ENCODE measurements around the gene FOXF1.

The FOXF1 gene

GRCh38 chr16:86516623-86517003, 6.3 kb downstream of the FOXF1 start:
- peak; percentile 43 for DNase-seq (ENCODE audit: low read depth, low spot score)

GRCh38 chr16:86517033-86517432, 6.7 kb downstream of the FOXF1 start:
- no peak for DNase-seq (ENCODE audit: low read depth, low spot score)

GRCh38 chr16:86517652-86518258, 7.4 kb downstream of the FOXF1 start:
- peak; percentile 83 for DNase-seq (ENCODE audit: low read depth, low spot score)

GRCh38 chr16:86519007-86519648, 8.8 kb downstream of the FOXF1 start:
- DNase-seq (ENCODE audit: low read depth, low spot score) = no peak

GRCh38 chr16:86519649-86520316, 9.5 kb downstream of the FOXF1 start:
- peak; percentile 74 for DNase-seq (ENCODE audit: low read depth, low spot score)

GRCh38 chr16:86520317-86521210, 10.2 kb downstream of the FOXF1 start:
- DNase-seq (ENCODE audit: low read depth, low spot score) = no peak

GRCh38 chr16:86521236-86522197, 11.2 kb downstream of the FOXF1 start:
- no peak for DNase-seq (ENCODE audit: low read depth, low spot score)

GRCh38 chr16:86522634-86523033, 12.3 kb downstream of the FOXF1 start:
- no peak for DNase-seq (ENCODE audit: low read depth, low spot score)

- no peak for DNase-seq (ENCODE audit: low read depth, low spot score)
Measured at GRCh38 chr16:86523166-86523740, 12.9 kb downstream of the FOXF1 start.

GRCh38 chr16:86524029-86524428, 13.7 kb downstream of the FOXF1 start:
- no peak for DNase-seq (ENCODE audit: low read depth, low spot score)

- DNase-seq (ENCODE audit: low read depth, low spot score) = no peak
Measured at GRCh38 chr16:86525696-86526095, 15.4 kb downstream of the FOXF1 start.

- DNase-seq (ENCODE audit: low read depth, low spot score) = no peak
Measured at GRCh38 chr16:86527366-86527765, 17.0 kb downstream of the FOXF1 start.

- no peak for DNase-seq (ENCODE audit: low read depth, low spot score)
Measured at GRCh38 chr16:86528061-86528929, 18.0 kb downstream of the FOXF1 start.

GRCh38 chr16:86529160-86529559, 18.8 kb downstream of the FOXF1 start:
- DNase-seq (ENCODE audit: low read depth, low spot score) = peak; percentile 23

- no peak for DNase-seq (ENCODE audit: low read depth, low spot score)
Measured at GRCh38 chr16:86530251-86531190, 20.2 kb downstream of the FOXF1 start.

GRCh38 chr16:86531191-86531545, 20.8 kb downstream of the FOXF1 start:
- peak; percentile 64 for DNase-seq (ENCODE audit: low read depth, low spot score)

- no peak for DNase-seq (ENCODE audit: low read depth, low spot score)
Measured at GRCh38 chr16:86531641-86532525, 21.6 kb downstream of the FOXF1 start.

- no peak for DNase-seq (ENCODE audit: low read depth, low spot score)
Measured at GRCh38 chr16:86532526-86532815, 22.1 kb downstream of the FOXF1 start.

Data from astrocyte of the hippocampus (primary cell).